Fibroblast of peridontal ligament (primary cell): ENCODE data around the gene EIF1AY.
"Not testable (repeated sequence)": the region's sequence is repeated elsewhere in the genome, so short reads cannot be mapped to it uniquely, and the experiment has no call there.

ENCODE experiments used
- DNase-seq: peaks from one replicate; pipeline ENCODE4 v3.0.0-alpha.2; 2010; ENCODE audit errors: extremely low read depth

Gene EIF1AY, protein sequence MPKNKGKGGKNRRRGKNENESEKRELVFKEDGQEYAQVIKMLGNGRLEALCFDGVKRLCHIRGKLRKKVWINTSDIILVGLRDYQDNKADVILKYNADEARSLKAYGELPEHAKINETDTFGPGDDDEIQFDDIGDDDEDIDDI

DNA sequence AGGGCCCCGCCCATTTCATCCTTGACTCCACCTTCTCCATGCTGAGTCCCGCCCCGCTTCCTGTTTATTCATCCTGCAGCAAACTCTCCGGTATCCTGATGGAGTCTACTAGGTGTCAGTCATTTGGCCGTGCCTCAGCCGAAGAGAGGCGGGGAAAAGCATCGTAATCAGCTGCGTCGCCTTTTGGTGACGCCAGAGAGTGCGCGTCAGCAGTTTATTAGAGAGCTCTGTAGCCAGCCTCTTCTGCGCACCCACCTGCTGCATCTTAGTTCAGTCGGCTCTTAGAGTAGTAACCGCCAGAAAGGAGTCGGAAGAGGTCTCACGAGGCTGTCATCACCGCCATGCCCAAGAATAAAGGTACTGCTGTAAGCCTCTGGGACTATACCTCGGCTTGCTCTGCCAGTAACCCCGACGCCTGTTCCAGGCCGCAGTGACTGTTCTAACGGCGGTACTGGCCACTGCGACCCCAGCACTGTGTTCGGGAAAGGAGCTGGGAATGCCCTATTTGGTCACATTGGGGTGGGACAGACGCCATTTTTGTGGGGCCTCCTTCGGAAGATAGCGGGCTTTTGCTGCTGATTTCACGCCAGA lies at the start of gene EIF1AY:
EIF1AY (plus strand) TSS at position 246 of the 591 bp plus-strand sequence; CDS start at position 342, 96 bp downstream.
- DNase-seq: peak; percentile 95

DNA sequence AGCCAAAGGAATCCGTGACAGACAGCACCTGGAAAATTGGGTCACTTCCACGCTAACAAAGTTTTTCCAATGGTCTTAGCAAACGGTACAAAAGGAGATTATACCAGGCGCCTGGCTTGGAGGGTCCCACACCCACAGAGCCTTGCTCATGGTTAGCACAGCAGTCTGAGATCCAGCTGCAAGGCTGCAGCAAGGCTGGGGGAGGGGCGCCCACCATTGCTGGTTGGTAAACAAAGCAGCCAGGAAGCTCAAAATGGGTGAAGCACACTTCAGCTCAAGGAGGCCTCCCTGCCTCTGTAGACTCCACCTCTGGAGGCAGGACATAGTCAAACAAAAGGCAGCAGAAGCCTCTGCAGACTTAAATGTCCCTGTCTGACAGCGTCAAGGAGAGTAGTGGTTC lies 47.1 kb upstream of the EIF1AY start:
- DNase-seq: no peak

DNA sequence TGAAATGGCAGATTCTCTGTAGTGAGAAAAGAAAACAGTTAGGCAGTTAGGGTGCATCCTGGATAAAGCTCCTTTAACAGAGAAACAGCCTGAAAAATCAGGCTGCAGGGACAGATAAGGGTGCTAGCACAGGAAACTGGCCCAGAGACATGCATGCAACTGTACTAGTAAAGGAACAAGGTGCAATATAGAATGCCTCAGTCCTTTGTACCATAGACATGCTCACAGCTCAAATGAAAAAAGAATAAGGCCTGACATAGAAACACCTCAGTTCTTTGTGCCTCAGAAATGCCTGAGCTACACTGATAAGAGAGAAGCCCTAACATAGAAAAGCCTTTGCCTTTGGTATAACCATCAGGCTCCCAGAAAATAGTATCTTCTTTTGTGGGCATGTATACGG lies 37.4 kb upstream of the EIF1AY start:
- no peak for DNase-seq

DNA sequence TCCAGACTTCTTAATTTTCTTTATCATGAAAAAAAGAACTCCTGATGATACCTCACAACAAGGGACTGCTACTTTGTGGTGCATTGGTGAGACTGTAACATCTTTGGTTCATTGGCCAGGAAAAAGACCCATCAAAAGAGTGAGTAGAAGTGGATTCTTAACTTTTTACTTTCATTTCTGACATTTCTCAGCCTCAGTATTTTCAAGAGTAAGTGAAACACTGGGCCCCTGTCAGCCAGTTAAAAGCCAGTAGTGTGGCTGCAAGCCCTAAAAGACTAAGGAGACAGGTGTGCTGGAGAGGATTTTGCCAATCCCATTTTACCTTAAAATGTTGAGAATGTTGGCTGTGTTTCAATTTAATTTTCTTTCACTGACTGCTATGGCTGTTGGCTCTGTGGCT lies 36.6 kb upstream of the EIF1AY start:
- no peak for DNase-seq

DNA sequence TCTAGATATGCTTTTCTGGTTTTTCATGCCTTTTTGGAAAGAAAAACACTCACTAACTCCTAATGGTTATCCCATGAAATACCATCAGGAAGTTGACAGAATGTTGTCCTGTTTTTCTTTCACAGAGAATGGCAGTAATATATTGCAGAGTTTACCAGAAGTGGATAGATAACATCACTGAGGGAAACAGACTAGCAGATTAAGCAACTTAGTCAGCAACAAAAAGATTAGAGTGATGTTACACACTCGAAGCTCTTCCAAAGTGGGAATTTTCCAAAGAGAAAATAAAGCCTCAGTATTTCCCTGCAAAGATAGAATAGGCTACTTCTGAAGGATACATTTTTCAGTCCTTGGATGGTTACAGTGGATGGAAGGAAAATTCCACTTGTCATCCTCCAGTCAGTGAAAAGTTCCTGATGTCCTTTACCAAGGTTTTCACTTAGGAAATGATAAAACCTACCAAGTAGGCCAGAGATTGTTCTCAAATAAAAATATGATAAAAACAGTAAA lies 31.1 kb upstream of the EIF1AY start:
- DNase-seq: no peak

- DNase-seq: no peak
Measured at GRCh38 chrY:20546071-20546470, 29.5 kb upstream of the EIF1AY start.

DNA sequence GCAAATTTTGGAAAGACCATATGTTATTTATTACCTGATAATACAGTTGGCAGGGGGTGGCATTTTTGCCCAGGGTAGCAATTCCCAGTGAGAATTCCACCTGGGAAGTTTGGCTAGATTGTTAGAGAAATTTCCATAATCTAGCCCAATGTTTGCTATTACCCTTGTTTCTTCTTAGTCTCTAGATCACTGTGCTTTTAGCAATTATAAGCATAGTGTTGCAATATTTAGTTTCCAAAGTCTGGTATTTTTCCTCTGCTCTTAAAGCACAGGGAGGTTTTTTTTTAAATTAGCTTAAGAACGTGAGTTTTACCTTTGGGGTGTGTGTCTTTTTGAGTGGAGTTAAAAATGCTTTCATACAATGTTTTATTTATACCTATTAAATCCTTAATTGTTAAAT lies 26.3 kb upstream of the EIF1AY start:
- DNase-seq: no peak

- no peak for DNase-seq
Measured at GRCh38 chrY:20551840-20552239, 23.7 kb upstream of the EIF1AY start.

DNA sequence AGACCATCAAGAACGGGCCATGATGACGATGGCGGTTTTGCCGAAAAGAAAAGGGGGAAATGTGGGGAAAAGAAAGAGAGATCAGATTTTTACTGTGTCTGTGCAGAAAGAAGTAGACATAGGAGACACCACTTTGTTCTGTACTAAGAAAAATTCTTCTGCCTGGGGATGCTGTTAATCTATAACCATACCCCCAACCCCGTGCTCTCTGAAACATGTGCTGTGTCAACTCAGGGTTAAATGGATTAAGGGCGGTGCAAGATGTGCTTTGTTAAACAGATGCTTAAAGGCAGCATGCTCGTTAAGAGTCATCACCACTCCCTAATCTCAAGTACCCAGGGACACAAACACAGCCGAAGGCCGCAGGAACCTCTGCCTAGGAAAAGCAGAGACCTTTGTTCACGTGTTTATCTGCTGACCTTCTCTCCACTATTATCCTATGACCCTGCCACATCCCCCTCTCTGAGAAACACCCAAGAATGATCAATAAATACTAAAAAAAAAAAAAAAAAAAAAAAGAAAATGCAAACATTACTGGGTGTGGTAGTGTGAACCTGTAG lies 22.7 kb upstream of the EIF1AY start:
- not testable (repeated sequence) for DNase-seq

GRCh38 chrY:20555820-20556219 lies 19.8 kb upstream of the EIF1AY start:
- DNase-seq: no peak

GRCh38 chrY:20558677-20559076 lies 16.9 kb upstream of the EIF1AY start:
- peak; percentile 68 for DNase-seq

DNA sequence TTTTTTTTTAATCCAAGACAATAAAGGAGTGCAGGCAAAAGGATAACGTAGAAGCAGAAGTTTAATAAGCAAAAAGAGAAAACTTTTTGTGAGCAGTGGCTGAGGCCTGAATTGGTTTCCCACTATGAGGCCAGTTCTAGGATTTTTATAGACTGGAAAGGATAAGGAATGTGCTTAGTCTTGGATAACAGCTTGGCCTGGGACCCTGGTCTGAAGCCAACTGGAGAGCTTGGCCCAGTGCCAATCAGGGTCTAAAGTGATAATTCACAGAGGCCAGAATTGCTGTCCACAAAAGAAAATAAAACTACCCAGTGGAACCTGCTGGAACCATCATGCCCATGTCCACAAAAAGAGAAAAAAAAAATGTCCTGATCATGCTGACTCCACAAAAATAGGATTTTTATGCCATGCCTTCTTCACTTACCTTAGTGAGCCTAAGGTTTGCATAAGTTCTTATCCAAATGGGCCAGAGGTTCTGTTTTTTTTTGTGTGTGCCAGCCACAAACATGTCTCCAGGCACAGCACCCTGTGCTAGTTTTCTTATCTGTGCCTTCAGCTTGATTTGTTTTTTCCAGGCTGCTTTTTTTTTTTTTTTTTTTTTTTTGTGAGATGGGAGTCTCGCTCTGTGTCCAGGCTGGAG lies 15.6 kb upstream of the EIF1AY start:
- no peak for DNase-seq

DNA sequence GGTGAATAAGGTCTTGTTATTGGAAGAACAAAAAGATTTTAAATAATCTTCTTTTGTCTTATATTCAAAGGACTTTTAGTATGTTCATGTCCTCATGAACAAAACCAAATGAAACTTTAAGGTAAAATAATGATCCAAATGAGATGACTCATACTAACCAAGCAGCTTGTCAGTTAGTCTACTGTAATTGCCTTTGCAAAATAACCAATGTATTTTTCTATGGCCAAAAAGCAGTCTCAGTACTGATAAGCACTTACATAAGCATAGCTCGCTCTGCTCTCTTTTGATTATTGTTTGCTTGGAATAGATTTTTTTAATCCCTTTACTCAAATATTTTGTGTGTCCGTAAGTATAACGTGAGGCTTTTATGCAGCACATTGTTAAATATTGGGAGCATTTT lies 4.3 kb upstream of the EIF1AY start:
- no peak for DNase-seq

GRCh38 chrY:20576506-20576905 lies 930 bp downstream of the EIF1AY start:
- no peak for DNase-seq

DNA sequence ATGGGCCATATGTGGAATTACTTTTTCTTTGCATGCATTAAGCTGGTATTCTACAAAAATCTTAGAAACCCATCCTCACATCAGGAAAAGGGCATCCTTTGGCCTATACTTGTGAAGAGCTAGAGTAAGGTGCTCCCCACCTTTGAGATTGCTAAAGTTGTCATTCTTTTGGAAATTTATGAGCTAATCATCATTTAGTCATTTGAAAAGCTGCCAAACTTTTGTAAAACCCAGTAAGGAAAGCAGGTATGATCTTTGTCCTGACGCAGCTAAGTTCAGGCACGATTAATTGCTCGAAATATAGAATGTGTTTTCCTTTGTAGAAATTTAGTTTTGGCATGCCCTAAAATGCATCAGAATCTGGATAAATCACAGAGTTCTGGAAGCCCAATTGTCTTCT lies 2.6 kb downstream of the EIF1AY start:
- DNase-seq: no peak

DNA sequence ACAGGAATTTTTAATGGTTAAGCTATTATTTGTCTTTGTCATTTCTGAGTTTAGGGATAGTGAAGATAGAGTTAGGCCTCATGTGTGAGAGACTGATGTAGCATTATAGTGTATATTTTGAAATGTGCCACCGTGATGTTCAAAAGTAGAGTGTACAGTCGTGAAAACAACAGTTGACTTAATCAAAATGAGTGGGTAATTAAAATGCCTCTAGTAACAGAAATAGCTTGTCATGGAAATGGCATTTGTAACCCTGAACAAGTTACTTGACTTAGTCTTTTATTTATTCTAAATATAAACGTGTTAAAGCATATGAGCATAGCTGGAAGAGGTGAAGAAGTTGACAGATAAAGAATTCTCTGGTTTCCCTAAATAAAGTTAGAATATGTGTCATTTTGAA lies 6.1 kb downstream of the EIF1AY start:
- DNase-seq: no peak

DNA sequence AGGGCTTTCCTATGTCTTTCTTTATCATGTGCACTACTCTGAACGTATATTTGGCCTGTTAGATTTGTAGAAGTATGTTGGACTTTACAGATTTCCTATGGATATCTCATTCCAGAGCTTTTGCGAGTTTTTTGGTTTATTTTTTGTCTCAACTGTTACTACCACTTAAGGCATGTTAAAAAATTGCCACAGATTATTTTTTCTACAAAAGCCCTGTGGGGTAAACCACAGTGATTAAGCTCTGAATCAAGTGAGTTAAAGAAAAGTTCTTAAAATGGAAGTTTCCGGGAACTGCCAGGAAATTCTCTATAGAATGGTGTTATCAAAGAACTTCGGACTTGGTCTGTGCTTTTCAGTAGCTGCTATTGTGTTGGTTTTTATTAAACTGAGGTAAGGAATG lies 10.6 kb downstream of the EIF1AY start:
- DNase-seq: peak; percentile 62
